Measurements from ENCODE around the gene YPEL1. TPM values are rescaled to one million over a fixed set of nuclear protein-coding genes. Genes with fewer than 3 reads are reported as not detected.

The YPEL1 gene
- total RNA-seq, 5 donors from 2014 or later (not counting 1 experiment from before 2014, with no cell fraction given) = 8.2 to 12.6 (median 9.9) TPM

- H3K27me3 Mint-ChIP-seq = no peaks in the 10 kb centered on the region
- H3K27ac Mint-ChIP-seq = no peak overlapping the region
- peaks cover 28 to 68% of the 10 kb centered on the region in 2 donors for H3K36me3 ChIP-seq (ENCODE audit: control insufficient read depth in 2 of 2, extremely low read depth in 1 of 2, insufficient read depth in 1 of 2, low read length in 1 of 2)
- ChIA-PET POLR2A (no interaction called here), CTCF (no interaction called here)
- no peaks in the 10 kb centered on the region for H3K27me3 ChIP-seq (replicated peaks in 1 of 2; ENCODE audit: control insufficient read depth in 2 of 2, extremely low read depth in 1 of 2, insufficient read depth in 2 of 2, low read length in 1 of 2)
- H3K4me3 Mint-ChIP-seq = no peak overlapping the region
- no peak for DNase-seq
- no peak overlapping the region for H3K27ac ChIP-seq (ENCODE audit: low read length)
- 86% methylated on average over 1 of the region's 3 CpGs for WGBS (ENCODE audit: insufficient coverage)
- no peaks in the 10 kb centered on the region for H3K4me1 Mint-ChIP-seq
- H3K9me3 ChIP-seq = no peaks in the 10 kb centered on the region
- H3K36me3 Mint-ChIP-seq = peaks cover 34% of the 10 kb centered on the region
- H3K4me1 ChIP-seq (ENCODE audit: control insufficient read depth in 1 of 2, extremely low read depth in 1 of 2, insufficient read depth in 2 of 2, low read length in 2 of 2) = no peaks in the 10 kb centered on the region
- H3K9me3 Mint-ChIP-seq = no peaks in the 10 kb centered on the region
- H3K4me3 ChIP-seq (ENCODE audit: control insufficient read depth in 1 of 2, extremely low read depth in 1 of 2, low read length in 1 of 2) = no peak overlapping the region
- no peak for ATAC-seq (replicated peaks in 1 of 4)
These were observed 36.0 kb downstream of the YPEL1 start for GRCh38 chr22:21699643-21700042.

GRCh38 chr22:21698430-21699329, 36.9 kb downstream of the YPEL1 start:
- WGBS (ENCODE audit: insufficient coverage) = 96% methylated on average over 19 of the region's 22 CpGs
- Histone ChIP-seq H3K4me3 (ENCODE audit: control insufficient read depth in 1 of 2, extremely low read depth in 1 of 2, low read length in 1 of 2) (no peak overlapping the region), H3K27ac (ENCODE audit: low read length) (no peak overlapping the region), H3K9me3 (no peaks in the 10 kb centered on the region), H3K36me3 (ENCODE audit: control insufficient read depth in 2 of 2, extremely low read depth in 1 of 2, insufficient read depth in 1 of 2, low read length in 1 of 2) (peaks cover 30 to 71% of the 10 kb centered on the region in 2 donors), H3K4me1 (ENCODE audit: control insufficient read depth in 1 of 2, extremely low read depth in 1 of 2, insufficient read depth in 2 of 2, low read length in 2 of 2) (no peaks in the 10 kb centered on the region), H3K27me3 (replicated peaks in 1 of 2; ENCODE audit: control insufficient read depth in 2 of 2, extremely low read depth in 1 of 2, insufficient read depth in 2 of 2, low read length in 1 of 2) (no peaks in the 10 kb centered on the region)
- H3K36me3 Mint-ChIP-seq = peaks cover 35% of the 10 kb centered on the region
- H3K4me3 Mint-ChIP-seq = no peak overlapping the region
- no peak overlapping the region for H3K27ac Mint-ChIP-seq
- POLR2A ChIA-PET = interaction anchor here in 1 of 2 donors (0.6 kb wide), 1 partner anchor 130 kb away, joined by 15 read pairs; no protein-coding TSS in a partner anchor
- ATAC-seq (replicated peaks in 1 of 4) (no peak), DNase-seq (no peak)
- H3K9me3 Mint-ChIP-seq = no peaks in the 10 kb centered on the region
- H3K4me1 Mint-ChIP-seq = no peaks in the 10 kb centered on the region
- CTCF ChIA-PET = no interaction called here
- H3K27me3 Mint-ChIP-seq = no peaks in the 10 kb centered on the region

- Histone ChIP-seq H3K27me3 (replicated peaks in 1 of 2; ENCODE audit: control insufficient read depth in 2 of 2, extremely low read depth in 1 of 2, insufficient read depth in 2 of 2, low read length in 1 of 2) (no peaks in the 10 kb centered on the region), H3K4me3 (ENCODE audit: control insufficient read depth in 1 of 2, extremely low read depth in 1 of 2, low read length in 1 of 2) (no peak overlapping the region), H3K36me3 (ENCODE audit: control insufficient read depth in 2 of 2, extremely low read depth in 1 of 2, insufficient read depth in 1 of 2, low read length in 1 of 2) (peaks cover 33 to 70% of the 10 kb centered on the region in 2 donors), H3K4me1 (ENCODE audit: control insufficient read depth in 1 of 2, extremely low read depth in 1 of 2, insufficient read depth in 2 of 2, low read length in 2 of 2) (no peaks in the 10 kb centered on the region), H3K9me3 (no peaks in the 10 kb centered on the region), H3K27ac (ENCODE audit: low read length) (no peak overlapping the region)
- no peaks in the 10 kb centered on the region for H3K9me3 Mint-ChIP-seq
- ATAC-seq (replicated peaks in 1 of 4) = no peak
- no peak overlapping the region for H3K4me3 Mint-ChIP-seq
- H3K27me3 Mint-ChIP-seq = no peaks in the 10 kb centered on the region
- peaks cover 35% of the 10 kb centered on the region for H3K36me3 Mint-ChIP-seq
- H3K4me1 Mint-ChIP-seq = no peaks in the 10 kb centered on the region
- H3K27ac Mint-ChIP-seq = no peak overlapping the region
- CTCF ChIA-PET = interaction anchor here in 1 of 2 donors (0.6 kb wide), 1 partner anchor 122 kb away, joined by 5 read pairs; no protein-coding TSS in a partner anchor
- DNase-seq = no peak
- POLR2A ChIA-PET = interaction anchor here (0.6 to 0.7 kb wide), 3 partner anchors 32 to 129 kb away, joined by 4 to 15 read pairs (median 7); no protein-coding TSS in a partner anchor
These were observed 37.7 kb downstream of the YPEL1 start for GRCh38 chr22:21697880-21698279.

- 97% methylated on average over 14 of the region's 16 CpGs for WGBS (ENCODE audit: insufficient coverage)
- no peak for DNase-seq
- no peak for ATAC-seq (replicated peaks in 1 of 4)
- Mint-ChIP-seq H3K27me3 (no peaks in the 10 kb centered on the region), H3K4me3 (no peak overlapping the region), H3K4me1 (no peaks in the 10 kb centered on the region), H3K36me3 (peaks cover 33% of the 10 kb centered on the region), H3K27ac (no peak overlapping the region), H3K9me3 (no peaks in the 10 kb centered on the region)
- H3K4me1 ChIP-seq (ENCODE audit: control insufficient read depth in 1 of 2, extremely low read depth in 1 of 2, insufficient read depth in 2 of 2, low read length in 2 of 2) = no peaks in the 10 kb centered on the region
- no peaks in the 10 kb centered on the region for H3K27me3 ChIP-seq (replicated peaks in 1 of 2; ENCODE audit: control insufficient read depth in 2 of 2, extremely low read depth in 1 of 2, insufficient read depth in 2 of 2, low read length in 1 of 2)
- H3K36me3 ChIP-seq (ENCODE audit: control insufficient read depth in 2 of 2, extremely low read depth in 1 of 2, insufficient read depth in 1 of 2, low read length in 1 of 2) = peaks cover 33 to 68% of the 10 kb centered on the region in 2 donors
- POLR2A ChIA-PET = interaction anchor here (0.6 to 0.7 kb wide), 2 partner anchors 31 to 39 kb away, joined by 4 to 7 read pairs; no protein-coding TSS in a partner anchor
- H3K27ac ChIP-seq (ENCODE audit: low read length) = no peak overlapping the region
- H3K9me3 ChIP-seq = no peaks in the 10 kb centered on the region
- CTCF ChIA-PET = interaction anchor here in 1 of 2 donors (0.6 kb wide), 1 partner anchor 123 kb away, joined by 5 read pairs; no protein-coding TSS in a partner anchor
- no peak overlapping the region for H3K4me3 ChIP-seq (ENCODE audit: control insufficient read depth in 1 of 2, extremely low read depth in 1 of 2, low read length in 1 of 2)
These were observed 38.4 kb downstream of the YPEL1 start for GRCh38 chr22:21697021-21697771.

- no peaks in the 10 kb centered on the region for H3K9me3 Mint-ChIP-seq
- Histone ChIP-seq H3K27me3 (replicated peaks in 1 of 2; ENCODE audit: control insufficient read depth in 2 of 2, extremely low read depth in 1 of 2, insufficient read depth in 2 of 2, low read length in 1 of 2) (no peaks in the 10 kb centered on the region), H3K27ac (ENCODE audit: low read length) (no peak overlapping the region), H3K4me1 (ENCODE audit: control insufficient read depth in 1 of 2, extremely low read depth in 1 of 2, insufficient read depth in 2 of 2, low read length in 2 of 2) (no peaks in the 10 kb centered on the region), H3K4me3 (ENCODE audit: control insufficient read depth in 1 of 2, extremely low read depth in 1 of 2, low read length in 1 of 2) (no peak overlapping the region), H3K36me3 (ENCODE audit: control insufficient read depth in 2 of 2, extremely low read depth in 1 of 2, insufficient read depth in 1 of 2, low read length in 1 of 2) (peaks cover 31 to 62% of the 10 kb centered on the region in 2 donors), H3K9me3 (no peaks in the 10 kb centered on the region)
- no peaks in the 10 kb centered on the region for H3K4me1 Mint-ChIP-seq
- H3K27ac Mint-ChIP-seq = no peak overlapping the region
- ATAC-seq (replicated peaks in 1 of 4) = no peak
- ChIA-PET POLR2A (no interaction called here), CTCF (no interaction called here)
- DNase-seq = no peak
- WGBS (ENCODE audit: insufficient coverage) = 95% methylated on average over 6 of the region's 6 CpGs
- no peaks in the 10 kb centered on the region for H3K27me3 Mint-ChIP-seq
- peaks cover 32% of the 10 kb centered on the region for H3K36me3 Mint-ChIP-seq
- no peak overlapping the region for H3K4me3 Mint-ChIP-seq
These were observed 39.5 kb downstream of the YPEL1 start for GRCh38 chr22:21696115-21696514.

GRCh38 chr22:21695430-21696085, 40.0 kb downstream of the YPEL1 start:
- Mint-ChIP-seq H3K27ac (no peak overlapping the region), H3K4me3 (no peak overlapping the region), H3K4me1 (peaks cover 0 to 1% (median 1%) of the 10 kb centered on the region in 3 donors), H3K9me3 (no peaks in the 10 kb centered on the region), H3K36me3 (peaks cover 30% of the 10 kb centered on the region), H3K27me3 (no peaks in the 10 kb centered on the region)
- Histone ChIP-seq H3K36me3 (ENCODE audit: control insufficient read depth in 2 of 2, extremely low read depth in 1 of 2, insufficient read depth in 1 of 2, low read length in 1 of 2) (peaks cover 31 to 57% of the 10 kb centered on the region in 2 donors), H3K4me3 (ENCODE audit: control insufficient read depth in 1 of 2, extremely low read depth in 1 of 2, low read length in 1 of 2) (no peak overlapping the region), H3K27ac (ENCODE audit: low read length) (no peak overlapping the region), H3K4me1 (ENCODE audit: control insufficient read depth in 1 of 2, extremely low read depth in 1 of 2, insufficient read depth in 2 of 2, low read length in 2 of 2) (no peaks in the 10 kb centered on the region), H3K27me3 (replicated peaks in 1 of 2; ENCODE audit: control insufficient read depth in 2 of 2, extremely low read depth in 1 of 2, insufficient read depth in 2 of 2, low read length in 1 of 2) (no peaks in the 10 kb centered on the region), H3K9me3 (no peaks in the 10 kb centered on the region)
- DNase-seq = no peak
- ChIA-PET POLR2A (no interaction called here), CTCF (no interaction called here)
- no peak for ATAC-seq (replicated peaks in 1 of 4)
- WGBS (ENCODE audit: insufficient coverage) = 98% methylated on average over 5 of the region's 6 CpGs

Measured in T-cell (primary cell).